ENCODE measurements around the gene PGAP6. TPM values are rescaled to one million over a fixed set of nuclear protein-coding genes. Genes with fewer than 3 reads are reported as not detected.

Gene PGAP6
- total and polyA plus RNA-seq, 9 of the 15 experiments (the other 6 are each of a cell fraction or from before 2014, with no cell fraction given): 0.45 to 50.2 (median 39.3) TPM

- TF ChIP-seq ZNF507 (tag; conservative IDR thresholded peaks at IDR 0.05) (no peak), HOXB6 (CRISPR knock-in tag; IDR thresholded peaks at IDR 0.05; ENCODE audit: borderline replicate concordance) (no peak), RNF219 (CRISPR knock-in tag; IDR thresholded peaks at IDR 0.05) (no peak), FOXK1 (CRISPR knock-in tag; IDR thresholded peaks at IDR 0.05; ENCODE audit: borderline replicate concordance) (no peak), ZNF253 (CRISPR knock-in tag; conservative IDR thresholded peaks at IDR 0.05) (no peak), ZBTB26 (CRISPR knock-in tag; IDR thresholded peaks at IDR 0.05) (no peak), HMG20B (CRISPR knock-in tag; IDR thresholded peaks at IDR 0.05) (no peak), NR2C1 (IDR thresholded peaks at IDR 0.05) (no peak), NR2C1 (tag; IDR thresholded peaks at IDR 0.05) (no peak)
- TF ChIP-seq, protein P1, sequence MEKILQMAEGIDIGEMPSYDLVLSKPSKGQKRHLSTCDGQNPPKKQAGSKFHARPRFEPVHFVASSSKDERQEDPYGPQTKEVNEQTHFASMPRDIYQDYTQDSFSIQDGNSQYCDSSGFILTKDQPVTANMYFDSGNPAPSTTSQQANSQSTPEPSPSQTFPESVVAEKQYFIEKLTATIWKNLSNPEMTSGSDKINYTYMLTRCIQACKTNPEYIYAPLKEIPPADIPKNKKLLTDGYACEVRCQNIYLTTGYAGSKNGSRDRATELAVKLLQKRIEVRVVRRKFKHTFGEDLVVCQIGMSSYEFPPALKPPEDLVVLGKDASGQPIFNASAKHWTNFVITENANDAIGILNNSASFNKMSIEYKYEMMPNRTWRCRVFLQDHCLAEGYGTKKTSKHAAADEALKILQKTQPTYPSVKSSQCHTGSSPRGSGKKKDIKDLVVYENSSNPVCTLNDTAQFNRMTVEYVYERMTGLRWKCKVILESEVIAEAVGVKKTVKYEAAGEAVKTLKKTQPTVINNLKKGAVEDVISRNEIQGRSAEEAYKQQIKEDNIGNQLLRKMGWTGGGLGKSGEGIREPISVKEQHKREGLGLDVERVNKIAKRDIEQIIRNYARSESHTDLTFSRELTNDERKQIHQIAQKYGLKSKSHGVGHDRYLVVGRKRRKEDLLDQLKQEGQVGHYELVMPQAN (IDR thresholded peaks at IDR 0.05; ENCODE audit: borderline replicate concordance): no peak
Observed at GRCh38 chr16:364595-365491, 16.9 kb downstream of the PGAP6 start (continued).

Data from K562 (cell line).